Measurements from ENCODE around the gene TTF2.

TTF2 gene

DNA sequence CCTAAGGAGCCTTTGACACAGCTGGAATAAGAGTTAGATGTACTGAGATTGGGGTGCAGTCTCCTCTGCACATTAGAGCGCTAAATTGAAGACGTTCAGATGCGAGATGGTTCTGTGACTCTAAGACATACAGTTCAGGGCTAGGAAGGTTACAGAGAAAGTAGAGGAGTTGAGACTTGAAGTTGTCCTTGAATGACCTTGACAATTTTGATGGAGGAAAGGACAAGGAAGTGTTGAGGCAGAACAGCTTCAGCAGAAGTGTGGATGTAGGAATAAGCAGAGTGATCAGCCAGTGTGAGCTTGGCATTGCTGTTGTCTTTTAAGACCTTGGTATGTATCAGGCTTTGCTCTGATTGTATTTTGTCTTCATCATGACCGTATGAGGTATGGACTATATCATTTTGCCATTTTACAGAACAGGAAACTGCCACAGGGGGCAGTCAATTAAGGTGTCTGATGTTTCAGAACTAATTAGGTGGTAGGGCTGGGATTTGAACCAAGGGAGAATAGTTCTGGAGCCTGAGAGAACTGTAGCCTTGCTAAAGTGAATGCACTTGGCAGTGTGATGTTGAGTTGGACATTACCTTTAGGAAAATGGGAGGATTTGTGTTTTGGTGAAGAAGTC, 9.2 kb downstream of the TTF2 start:
- no peak for TF ChIP-seq CTCF (IDR thresholded peaks at IDR 0.05; ENCODE audit: low read depth, low read length)
- no peak for DNase-seq (ENCODE audit: extremely low read depth, low read depth)

- no peak for TF ChIP-seq CTCF (IDR thresholded peaks at IDR 0.05; ENCODE audit: low read depth, low read length)
- no peak for DNase-seq (ENCODE audit: extremely low read depth, low read depth)
These were observed 10.0 kb downstream of the TTF2 start for GRCh38 chr1:117070124-117070523.

GRCh38 chr1:117076648-117077047, 16.5 kb downstream of the TTF2 start:
- no peak for DNase-seq (ENCODE audit: extremely low read depth, low read depth)
- TF ChIP-seq CTCF (IDR thresholded peaks at IDR 0.05; ENCODE audit: low read depth, low read length) = no peak

- no peak for TF ChIP-seq CTCF (IDR thresholded peaks at IDR 0.05; ENCODE audit: low read depth, low read length)
- DNase-seq (ENCODE audit: extremely low read depth, low read depth) = no peak
These were observed 17.1 kb downstream of the TTF2 start for GRCh38 chr1:117077267-117077666.

GRCh38 chr1:117079737-117080136, 19.6 kb downstream of the TTF2 start:
- TF ChIP-seq CTCF (IDR thresholded peaks at IDR 0.05; ENCODE audit: low read depth, low read length) = no peak

DNA sequence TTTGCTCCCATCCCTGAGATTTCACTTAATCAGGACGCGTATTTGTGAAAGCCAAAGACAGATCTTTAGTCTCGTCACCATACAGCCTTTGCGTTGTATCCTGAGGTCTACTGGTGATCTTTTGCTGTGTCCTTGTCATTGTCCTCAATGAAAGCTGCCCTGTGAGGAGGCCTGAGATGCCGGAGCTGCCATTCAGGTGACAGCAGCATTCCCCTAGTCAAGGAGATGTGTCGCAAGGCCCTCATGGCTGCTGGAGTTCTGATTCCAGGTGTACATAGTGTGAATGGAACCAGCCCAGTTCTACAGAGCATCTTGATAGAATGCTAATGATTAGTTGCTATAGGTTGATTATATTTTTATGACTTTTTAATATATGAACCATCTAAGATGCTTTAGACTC, 24.1 kb downstream of the TTF2 start:
- no peak for DNase-seq (ENCODE audit: extremely low read depth, low read depth)
- no peak for TF ChIP-seq CTCF (IDR thresholded peaks at IDR 0.05; ENCODE audit: low read depth, low read length)

More at GRCh38 chr1:117079737-117080136, 19.6 kb downstream of the TTF2 start:
- no peak for DNase-seq (ENCODE audit: extremely low read depth, low read depth)

DNA sequence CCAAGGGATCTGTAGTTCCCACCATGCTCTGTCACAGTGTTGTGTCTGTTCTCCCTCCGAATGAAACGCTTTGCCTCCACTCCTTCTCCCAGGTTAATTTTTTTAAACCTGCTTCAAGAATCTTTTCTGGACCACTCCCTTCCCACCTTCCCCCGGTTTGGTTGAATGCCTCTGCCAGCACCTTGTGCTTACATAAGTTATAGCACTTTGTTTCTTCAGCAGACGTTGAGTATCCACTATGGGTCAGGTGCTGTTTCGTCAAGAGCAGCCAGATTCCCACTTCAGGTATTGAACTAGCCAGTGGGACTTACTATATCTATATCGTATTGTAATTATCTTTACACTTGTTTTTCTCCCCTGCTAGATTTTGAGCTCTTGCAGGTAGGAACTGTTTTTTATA, 27.6 kb downstream of the TTF2 start:
- DNase-seq (ENCODE audit: extremely low read depth, low read depth) = no peak
- no peak for TF ChIP-seq CTCF (IDR thresholded peaks at IDR 0.05; ENCODE audit: low read depth, low read length)

Data from AG09319 (cell line).